ENCODE measurements around the gene TEX261.

GRCh38 chr2:70977605-70978205 lies 17.0 kb downstream of the TEX261 start:
- TF ChIP-seq YY1 (IDR thresholded peaks at IDR 0.05; ENCODE audit: insufficient read depth, insufficient read length) = no peak
- TF ChIP-seq SUZ12 (IDR thresholded peaks at IDR 0.05; ENCODE audit: extremely low read depth, insufficient read depth, insufficient read length) = no peak

Measured in NT2/D1 (cell line).